GM23338 (cell line): Measurements from ENCODE around the gene ELL2. TPM values are rescaled to one million over a fixed set of nuclear protein-coding genes. Genes with fewer than 3 reads are reported as not detected.

Experiments used
- ATAC-seq: fragments of 200-7000 bp; cut with Tn5 transposase; 3 replicates; pipeline ENCODE4 v1.9.1; 2020
- DNase-seq: peaks from one replicate; pipeline ENCODE4 v3.0.0-alpha.2; 2015; ENCODE audit warnings: low spot score
- H2AFZ ChIP-seq: fragments of 200-600 bp; sonication (generic); 2 replicates; pipeline ENCODE4 v1.8.0; 2016; ENCODE audit warnings: antibody characterized with exemption, mild to moderate bottlenecking, moderate library complexity
- H3F3A ChIP-seq: fragments of 200-600 bp; sonication (generic); replicated peaks from 2 replicates; pipeline ENCODE4 v1.8.0; 2017; ENCODE audit warnings: antibody characterized with exemption, mixed run types, low read depth
- H3K27ac ChIP-seq: fragments of 200-600 bp; sonication (generic); 2 replicates; pipeline ENCODE4 v1.6.1; 2016; ENCODE audit warnings: low read depth
- H3K27me3 ChIP-seq: fragments of 200-600 bp; sonication (generic); 2 replicates; pipeline ENCODE4 v1.8.0; 2016; ENCODE audit warnings: mild to moderate bottlenecking, mixed run types, moderate library complexity; ENCODE audit not compliant: insufficient read depth
- H3K36me3 ChIP-seq: fragments of 200-600 bp; sonication (generic); 2 replicates; pipeline ENCODE4 v1.8.0; 2016; ENCODE audit warnings: mild to moderate bottlenecking; ENCODE audit not compliant: insufficient read depth
- H3K4me1 ChIP-seq: fragments of 200-600 bp; sonication (generic); 2 replicates; pipeline ENCODE4 v1.8.0; 2016; ENCODE audit warnings: mild to moderate bottlenecking, moderate library complexity; ENCODE audit not compliant: insufficient read depth
- H3K4me2 ChIP-seq: fragments of 200-600 bp; sonication (generic); 2 replicates; pipeline ENCODE4 v1.7.1; 2017; ENCODE audit warnings: mixed run types
- H3K4me3 ChIP-seq: fragments of 200-600 bp; sonication (generic); 2 replicates; pipeline ENCODE4 v1.6.1; 2016; ENCODE audit warnings: mixed run types
- H3K79me2 ChIP-seq: fragments of 200-600 bp; sonication (generic); replicated peaks from 2 replicates; pipeline ENCODE4 v1.8.0; 2017; ENCODE audit warnings: mild to moderate bottlenecking; ENCODE audit not compliant: insufficient read depth
- H3K9me2 ChIP-seq: fragments of 200-600 bp; sonication (generic); 2 replicates; pipeline ENCODE4 v1.8.0; 2017; ENCODE audit not compliant: insufficient read depth
- H4K20me1 ChIP-seq: fragments of 200-600 bp; sonication (generic); replicated peaks from 2 replicates; pipeline ENCODE4 v1.8.0; 2017; ENCODE audit warnings: mild to moderate bottlenecking; ENCODE audit not compliant: insufficient read depth
- H3K27ac Mint-ChIP-seq: 2 replicates; pipeline ENCODE4 v1.8.0; 2020; ENCODE audit warnings: inconsistent platforms, mild to moderate bottlenecking, moderate library complexity, mixed read lengths
- H3K27me3 Mint-ChIP-seq: 3 replicates; pipeline ENCODE4 v1.8.0; 2022; ENCODE audit warnings: low read depth, mild to moderate bottlenecking, moderate library complexity, mixed read lengths, inconsistent platforms; ENCODE audit not compliant: insufficient read depth, poor library complexity
- H3K36me3 Mint-ChIP-seq: 3 replicates; pipeline ENCODE4 v1.8.0; 2021; ENCODE audit warnings: low read depth, mild to moderate bottlenecking, inconsistent platforms, moderate library complexity, mixed read lengths
- H3K4me1 Mint-ChIP-seq: 3 replicates; pipeline ENCODE4 v1.8.0; 2020; ENCODE audit warnings: mild to moderate bottlenecking, inconsistent platforms, mixed read lengths
- H3K4me3 Mint-ChIP-seq: 3 replicates; pipeline ENCODE4 v1.8.0; 2021; ENCODE audit warnings: moderate library complexity, mild to moderate bottlenecking, inconsistent platforms, mixed read lengths
- H3K9me3 Mint-ChIP-seq: 3 replicates; pipeline ENCODE4 v1.8.0; 2020; ENCODE audit warnings: moderate library complexity, mild to moderate bottlenecking, inconsistent platforms, mixed read lengths
- CREB1 ChIP-seq: fragments of 250-450 bp; sonication (Bioruptor Pico); IDR thresholded peaks from 2 replicates; pipeline ENCODE4 v1.5.0; 2020; ENCODE audit warnings: low read depth, mild to moderate bottlenecking, moderate library complexity
- EZH2 ChIP-seq: fragments of 200-600 bp; sonication (generic); IDR thresholded peaks from one replicate; pipeline ENCODE4 v1.8.0; 2017; ENCODE audit warnings: antibody characterized with exemption, mild to moderate bottlenecking, low read depth; ENCODE audit not compliant: unreplicated experiment
- EZH2phosphoT487 ChIP-seq: fragments of 200-600 bp; sonication (generic); IDR thresholded peaks from one replicate; pipeline ENCODE4 v1.8.1; 2018; ENCODE audit warnings: antibody characterized with exemption; ENCODE audit not compliant: unreplicated experiment
- JUNB ChIP-seq: IDR thresholded peaks from one replicate; pipeline ENCODE4 v1.6.1; 2016; ENCODE audit warnings: antibody characterized with exemption; ENCODE audit not compliant: unreplicated experiment
- NANOG ChIP-seq: IDR thresholded peaks from 2 replicates; pipeline ENCODE4 v1.6.1; 2016; ENCODE audit warnings: antibody characterized with exemption, borderline replicate concordance
- POLR2AphosphoS5 ChIP-seq: IDR thresholded peaks from 2 replicates; pipeline ENCODE4 v1.6.1; 2016; ENCODE audit warnings: antibody characterized with exemption, low read depth
- STAT1 ChIP-seq: IDR thresholded peaks from one replicate; pipeline ENCODE4 v1.6.1; 2016; ENCODE audit warnings: antibody characterized with exemption; ENCODE audit not compliant: unreplicated experiment
- ZNF114 ChIP-seq: fragments of 250-450 bp; sonication (Bioruptor Pico); IDR thresholded peaks from 2 replicates; pipeline ENCODE4 v1.5.0; 2020; ENCODE audit warnings: mild to moderate bottlenecking, moderate library complexity
- ZNF331 ChIP-seq: fragments of 250-450 bp; sonication (Bioruptor Pico); IDR thresholded peaks from 2 replicates; pipeline ENCODE4 v1.5.0; 2020; ENCODE audit warnings: low read depth, mild to moderate bottlenecking, moderate library complexity
- polyA plus RNA-seq: library from polyadenylated mRNA; unstranded; fragments of >200 nt; fragmentation: Nextera tagmentation; extraction: Ambion mirVana; gene quantifications from 2 replicates; pipeline ENCODE4 v1.2.1, GENCODE V29; 2016
- total RNA-seq: library from RNA; depleted of rRNA; stranded (reverse); fragments of >200 nt; shearing (Covaris generic); gene quantifications from 2 replicates; pipeline ENCODE4 v1.2.3, GENCODE V29; 2014
- TF ChIP-seq, protein P1 (sequence below): IDR thresholded peaks from one replicate; pipeline ENCODE4 v1.6.1; 2018; ENCODE audit warnings: antibody characterized with exemption; ENCODE audit not compliant: unreplicated experiment
- TF ChIP-seq, protein P2 (sequence below), 2 experiments: fragments of 200-600 bp in 1 of 2; sonication (generic) in 1 of 2; conservative IDR thresholded peaks; 2 replicates each; pipeline versions ENCODE4 v1.5.1 to v1.6.1; 2016 to 2017; ENCODE audit warnings: antibody characterized with exemption in 2 of 2, low read depth in 2 of 2, mild to moderate bottlenecking in 2 of 2, moderate library complexity in 1 of 2
- TF ChIP-seq, protein P3 (sequence below): fragments of 250-450 bp; sonication (Bioruptor Pico); IDR thresholded peaks from 2 replicates; pipeline ENCODE4 v1.5.0; 2020; ENCODE audit warnings: mild to moderate bottlenecking, moderate library complexity
- TF ChIP-seq, protein P4 (sequence below): IDR thresholded peaks from 2 replicates; pipeline ENCODE4 v1.6.1; 2016; ENCODE audit warnings: antibody characterized with exemption

Gene ELL2
- total and polyA plus RNA-seq, 2 experiments from 2014 or later = 7.4 to 32.6 TPM

DNA sequence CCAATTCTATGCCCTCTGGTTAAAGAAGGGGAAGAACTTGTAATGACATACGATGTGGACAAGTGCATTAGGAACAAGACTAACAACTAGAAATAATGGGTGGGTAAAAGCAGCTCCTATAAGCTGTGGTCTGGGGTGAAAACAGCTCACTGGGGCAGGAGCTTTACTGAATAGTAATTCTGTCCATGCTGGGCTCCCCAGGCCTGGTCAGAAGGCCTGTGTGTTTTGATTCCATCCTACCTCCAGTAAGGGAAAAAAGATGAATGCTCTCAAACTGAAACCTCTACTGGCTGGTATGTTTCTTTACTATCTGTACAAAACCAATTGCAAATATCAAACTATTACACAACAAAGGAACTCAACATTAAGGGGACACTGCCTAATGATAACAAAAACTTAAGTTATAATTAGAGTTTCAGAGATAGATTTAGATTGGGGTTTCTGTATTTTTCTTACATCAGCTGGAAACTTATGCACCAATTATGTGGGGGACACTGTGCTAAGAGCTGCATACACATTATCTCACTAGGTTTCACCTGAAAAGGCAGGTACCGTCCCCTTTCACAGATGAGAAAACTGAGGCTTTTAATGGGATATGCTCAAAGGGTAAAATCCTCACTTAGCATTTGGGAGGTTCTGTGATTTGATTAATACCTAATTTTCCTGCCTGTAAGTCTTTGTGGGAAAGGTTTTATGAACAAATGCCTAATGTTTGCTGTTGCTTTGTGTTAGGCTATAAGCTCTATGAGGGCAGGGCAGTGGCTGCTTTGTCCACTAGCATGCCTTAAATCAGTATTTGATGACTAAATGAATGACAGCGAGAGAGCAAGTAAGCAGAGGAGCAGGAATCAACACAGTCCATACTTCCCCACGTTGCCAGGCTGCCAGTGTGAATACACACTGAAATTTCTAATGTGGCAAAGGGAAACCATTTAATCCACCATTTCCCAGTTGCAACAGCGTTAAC, 53.6 kb downstream of the ELL2 start:
- H3K27me3 ChIP-seq = no peaks in the 10 kb centered on the region
- H3K4me3 Mint-ChIP-seq = no peak overlapping the region
- H3K4me3 ChIP-seq = no peak overlapping the region
- no peak overlapping the region for H3K4me2 ChIP-seq
- H3K27ac ChIP-seq = no peak overlapping the region
- H3K4me1 ChIP-seq = peaks cover 10% of the 10 kb centered on the region
- ATAC-seq (no peak), DNase-seq (no peak)
- H3K36me3 ChIP-seq = no peaks in the 10 kb centered on the region
- H3K9me2 ChIP-seq = no peaks in the 10 kb centered on the region
- no peak overlapping the region for H2AFZ ChIP-seq
- peaks cover 20% of the 10 kb centered on the region for H3K4me1 Mint-ChIP-seq
- TF ChIP-seq STAT1 = no peak
- no peak for TF ChIP-seq JUNB
- TF ChIP-seq EZH2phosphoT487 = no peak
- no peak for TF ChIP-seq ZNF114 (CRISPR knock-in tag)
- TF ChIP-seq, protein P1, sequence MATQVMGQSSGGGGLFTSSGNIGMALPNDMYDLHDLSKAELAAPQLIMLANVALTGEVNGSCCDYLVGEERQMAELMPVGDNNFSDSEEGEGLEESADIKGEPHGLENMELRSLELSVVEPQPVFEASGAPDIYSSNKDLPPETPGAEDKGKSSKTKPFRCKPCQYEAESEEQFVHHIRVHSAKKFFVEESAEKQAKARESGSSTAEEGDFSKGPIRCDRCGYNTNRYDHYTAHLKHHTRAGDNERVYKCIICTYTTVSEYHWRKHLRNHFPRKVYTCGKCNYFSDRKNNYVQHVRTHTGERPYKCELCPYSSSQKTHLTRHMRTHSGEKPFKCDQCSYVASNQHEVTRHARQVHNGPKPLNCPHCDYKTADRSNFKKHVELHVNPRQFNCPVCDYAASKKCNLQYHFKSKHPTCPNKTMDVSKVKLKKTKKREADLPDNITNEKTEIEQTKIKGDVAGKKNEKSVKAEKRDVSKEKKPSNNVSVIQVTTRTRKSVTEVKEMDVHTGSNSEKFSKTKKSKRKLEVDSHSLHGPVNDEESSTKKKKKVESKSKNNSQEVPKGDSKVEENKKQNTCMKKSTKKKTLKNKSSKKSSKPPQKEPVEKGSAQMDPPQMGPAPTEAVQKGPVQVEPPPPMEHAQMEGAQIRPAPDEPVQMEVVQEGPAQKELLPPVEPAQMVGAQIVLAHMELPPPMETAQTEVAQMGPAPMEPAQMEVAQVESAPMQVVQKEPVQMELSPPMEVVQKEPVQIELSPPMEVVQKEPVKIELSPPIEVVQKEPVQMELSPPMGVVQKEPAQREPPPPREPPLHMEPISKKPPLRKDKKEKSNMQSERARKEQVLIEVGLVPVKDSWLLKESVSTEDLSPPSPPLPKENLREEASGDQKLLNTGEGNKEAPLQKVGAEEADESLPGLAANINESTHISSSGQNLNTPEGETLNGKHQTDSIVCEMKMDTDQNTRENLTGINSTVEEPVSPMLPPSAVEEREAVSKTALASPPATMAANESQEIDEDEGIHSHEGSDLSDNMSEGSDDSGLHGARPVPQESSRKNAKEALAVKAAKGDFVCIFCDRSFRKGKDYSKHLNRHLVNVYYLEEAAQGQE = no peak
- TF ChIP-seq EZH2 = no peak
- no peak for TF ChIP-seq NANOG
- TF ChIP-seq ZNF331 (CRISPR knock-in tag) = no peak
- TF ChIP-seq, protein P2, sequence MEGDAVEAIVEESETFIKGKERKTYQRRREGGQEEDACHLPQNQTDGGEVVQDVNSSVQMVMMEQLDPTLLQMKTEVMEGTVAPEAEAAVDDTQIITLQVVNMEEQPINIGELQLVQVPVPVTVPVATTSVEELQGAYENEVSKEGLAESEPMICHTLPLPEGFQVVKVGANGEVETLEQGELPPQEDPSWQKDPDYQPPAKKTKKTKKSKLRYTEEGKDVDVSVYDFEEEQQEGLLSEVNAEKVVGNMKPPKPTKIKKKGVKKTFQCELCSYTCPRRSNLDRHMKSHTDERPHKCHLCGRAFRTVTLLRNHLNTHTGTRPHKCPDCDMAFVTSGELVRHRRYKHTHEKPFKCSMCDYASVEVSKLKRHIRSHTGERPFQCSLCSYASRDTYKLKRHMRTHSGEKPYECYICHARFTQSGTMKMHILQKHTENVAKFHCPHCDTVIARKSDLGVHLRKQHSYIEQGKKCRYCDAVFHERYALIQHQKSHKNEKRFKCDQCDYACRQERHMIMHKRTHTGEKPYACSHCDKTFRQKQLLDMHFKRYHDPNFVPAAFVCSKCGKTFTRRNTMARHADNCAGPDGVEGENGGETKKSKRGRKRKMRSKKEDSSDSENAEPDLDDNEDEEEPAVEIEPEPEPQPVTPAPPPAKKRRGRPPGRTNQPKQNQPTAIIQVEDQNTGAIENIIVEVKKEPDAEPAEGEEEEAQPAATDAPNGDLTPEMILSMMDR (conservative IDR thresholded peaks at IDR 0.05; ENCODE audit: low read depth in 2 of 2) = no peak
- no peak for TF ChIP-seq CREB1 (CRISPR knock-in tag)
- no peak for TF ChIP-seq POLR2AphosphoS5
- TF ChIP-seq, protein P3, sequence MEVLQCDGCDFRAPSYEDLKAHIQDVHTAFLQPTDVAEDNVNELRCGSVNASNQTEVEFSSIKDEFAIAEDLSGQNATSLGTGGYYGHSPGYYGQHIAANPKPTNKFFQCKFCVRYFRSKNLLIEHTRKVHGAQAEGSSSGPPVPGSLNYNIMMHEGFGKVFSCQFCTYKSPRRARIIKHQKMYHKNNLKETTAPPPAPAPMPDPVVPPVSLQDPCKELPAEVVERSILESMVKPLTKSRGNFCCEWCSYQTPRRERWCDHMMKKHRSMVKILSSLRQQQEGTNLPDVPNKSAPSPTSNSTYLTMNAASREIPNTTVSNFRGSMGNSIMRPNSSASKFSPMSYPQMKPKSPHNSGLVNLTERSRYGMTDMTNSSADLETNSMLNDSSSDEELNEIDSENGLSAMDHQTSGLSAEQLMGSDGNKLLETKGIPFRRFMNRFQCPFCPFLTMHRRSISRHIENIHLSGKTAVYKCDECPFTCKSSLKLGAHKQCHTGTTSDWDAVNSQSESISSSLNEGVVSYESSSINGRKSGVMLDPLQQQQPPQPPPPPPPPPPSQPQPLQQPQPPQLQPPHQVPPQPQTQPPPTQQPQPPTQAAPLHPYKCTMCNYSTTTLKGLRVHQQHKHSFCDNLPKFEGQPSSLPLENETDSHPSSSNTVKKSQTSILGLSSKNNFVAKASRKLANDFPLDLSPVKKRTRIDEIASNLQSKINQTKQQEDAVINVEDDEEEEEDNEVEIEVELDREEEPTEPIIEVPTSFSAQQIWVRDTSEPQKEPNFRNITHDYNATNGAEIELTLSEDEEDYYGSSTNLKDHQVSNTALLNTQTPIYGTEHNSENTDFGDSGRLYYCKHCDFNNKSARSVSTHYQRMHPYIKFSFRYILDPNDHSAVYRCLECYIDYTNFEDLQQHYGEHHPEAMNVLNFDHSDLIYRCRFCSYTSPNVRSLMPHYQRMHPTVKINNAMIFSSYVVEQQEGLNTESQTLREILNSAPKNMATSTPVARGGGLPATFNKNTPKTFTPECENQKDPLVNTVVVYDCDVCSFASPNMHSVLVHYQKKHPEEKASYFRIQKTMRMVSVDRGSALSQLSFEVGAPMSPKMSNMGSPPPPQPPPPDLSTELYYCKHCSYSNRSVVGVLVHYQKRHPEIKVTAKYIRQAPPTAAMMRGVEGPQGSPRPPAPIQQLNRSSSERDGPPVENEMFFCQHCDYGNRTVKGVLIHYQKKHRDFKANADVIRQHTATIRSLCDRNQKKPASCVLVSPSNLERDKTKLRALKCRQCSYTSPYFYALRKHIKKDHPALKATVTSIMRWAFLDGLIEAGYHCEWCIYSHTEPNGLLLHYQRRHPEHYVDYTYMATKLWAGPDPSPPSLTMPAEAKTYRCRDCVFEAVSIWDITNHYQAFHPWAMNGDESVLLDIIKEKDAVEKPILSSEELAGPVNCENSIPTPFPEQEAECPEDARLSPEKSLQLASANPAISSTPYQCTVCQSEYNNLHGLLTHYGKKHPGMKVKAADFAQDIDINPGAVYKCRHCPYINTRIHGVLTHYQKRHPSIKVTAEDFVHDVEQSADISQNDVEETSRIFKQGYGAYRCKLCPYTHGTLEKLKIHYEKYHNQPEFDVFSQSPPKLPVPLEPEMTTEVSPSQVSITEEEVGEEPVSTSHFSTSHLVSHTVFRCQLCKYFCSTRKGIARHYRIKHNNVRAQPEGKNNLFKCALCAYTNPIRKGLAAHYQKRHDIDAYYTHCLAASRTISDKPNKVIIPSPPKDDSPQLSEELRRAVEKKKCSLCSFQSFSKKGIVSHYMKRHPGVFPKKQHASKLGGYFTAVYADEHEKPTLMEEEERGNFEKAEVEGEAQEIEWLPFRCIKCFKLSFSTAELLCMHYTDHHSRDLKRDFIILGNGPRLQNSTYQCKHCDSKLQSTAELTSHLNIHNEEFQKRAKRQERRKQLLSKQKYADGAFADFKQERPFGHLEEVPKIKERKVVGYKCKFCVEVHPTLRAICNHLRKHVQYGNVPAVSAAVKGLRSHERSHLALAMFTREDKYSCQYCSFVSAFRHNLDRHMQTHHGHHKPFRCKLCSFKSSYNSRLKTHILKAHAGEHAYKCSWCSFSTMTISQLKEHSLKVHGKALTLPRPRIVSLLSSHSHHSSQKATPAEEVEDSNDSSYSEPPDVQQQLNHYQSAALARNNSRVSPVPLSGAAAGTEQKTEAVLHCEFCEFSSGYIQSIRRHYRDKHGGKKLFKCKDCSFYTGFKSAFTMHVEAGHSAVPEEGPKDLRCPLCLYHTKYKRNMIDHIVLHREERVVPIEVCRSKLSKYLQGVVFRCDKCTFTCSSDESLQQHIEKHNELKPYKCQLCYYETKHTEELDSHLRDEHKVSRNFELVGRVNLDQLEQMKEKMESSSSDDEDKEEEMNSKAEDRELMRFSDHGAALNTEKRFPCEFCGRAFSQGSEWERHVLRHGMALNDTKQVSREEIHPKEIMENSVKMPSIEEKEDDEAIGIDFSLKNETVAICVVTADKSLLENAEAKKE (CRISPR knock-in tag) = no peak
- TF ChIP-seq, protein P4, sequence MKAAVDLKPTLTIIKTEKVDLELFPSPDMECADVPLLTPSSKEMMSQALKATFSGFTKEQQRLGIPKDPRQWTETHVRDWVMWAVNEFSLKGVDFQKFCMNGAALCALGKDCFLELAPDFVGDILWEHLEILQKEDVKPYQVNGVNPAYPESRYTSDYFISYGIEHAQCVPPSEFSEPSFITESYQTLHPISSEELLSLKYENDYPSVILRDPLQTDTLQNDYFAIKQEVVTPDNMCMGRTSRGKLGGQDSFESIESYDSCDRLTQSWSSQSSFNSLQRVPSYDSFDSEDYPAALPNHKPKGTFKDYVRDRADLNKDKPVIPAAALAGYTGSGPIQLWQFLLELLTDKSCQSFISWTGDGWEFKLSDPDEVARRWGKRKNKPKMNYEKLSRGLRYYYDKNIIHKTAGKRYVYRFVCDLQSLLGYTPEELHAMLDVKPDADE = no peak
- no peaks in the 10 kb centered on the region for H3K36me3 Mint-ChIP-seq
- no peak overlapping the region for H3K27ac Mint-ChIP-seq
- no peaks in the 10 kb centered on the region for H3K9me3 Mint-ChIP-seq
- no peaks in the 10 kb centered on the region for H3K27me3 Mint-ChIP-seq
- no peaks in the 10 kb centered on the region for H4K20me1 ChIP-seq
- H3F3A ChIP-seq = no peaks in the 10 kb centered on the region
- H3K79me2 ChIP-seq = no peaks in the 10 kb centered on the region
